ENCODE measurements around the gene FBXO10. TPM values are rescaled to one million over a fixed set of nuclear protein-coding genes. Genes with fewer than 3 reads are reported as not detected.

The FBXO10 gene
- total RNA-seq, 1 experiment from 2014 or later = 5.3 TPM

GRCh38 chr9:37602817-37603216, 26.6 kb upstream of the FBXO10 start:
- ChIA-PET POLR2A (no interaction called here), RAD21 (ENCODE audit: low non-redundant PET in 1 of 2, low total read pairs in 2 of 2, uncharacterized antibody in 2 of 2, unreplicated experiment in 2 of 2) (no interaction called here)
- no peak overlapping the region for H2AFZ ChIP-seq (ENCODE audit: low read depth, low read length, poor library complexity, severe bottlenecking)

More at GRCh38 chr9:37602817-37603216, 26.6 kb upstream of the FBXO10 start:
- no peaks in the 10 kb centered on the region for H3K79me2 ChIP-seq (ENCODE audit: insufficient read depth, low read length)
- H3K9ac ChIP-seq (ENCODE audit: low read length) = no peak overlapping the region
- intact Hi-C loops (cut with micrococcal nuclease) = no loop called here
- H3K4me3 ChIP-seq (replicated peaks in 1 of 2; ENCODE audit: low read depth in 1 of 2, low read length in 2 of 2) = no peak overlapping the region
- H3K9me2 ChIP-seq (ENCODE audit: insufficient read depth) = no peaks in the 10 kb centered on the region; the same call in 1 of the 2 replicates
- H3K4me1 ChIP-seq (ENCODE audit: control insufficient read depth in 1 of 2, insufficient read depth in 2 of 2, low read length in 2 of 2) = peaks cover 3 to 7% of the 10 kb centered on the region in 2 experiments; a peak in 2 of 4 replicates
- peak overlapping the region; percentile 21; the same call in 1 of the 2 replicates for H3K4me2 ChIP-seq (ENCODE audit: low read length)
- H3K36me3 ChIP-seq (ENCODE audit: control insufficient read depth in 1 of 2, insufficient read depth in 2 of 2, low read length in 2 of 2) = no peaks in the 10 kb centered on the region
- H3K9me3 ChIP-seq (ENCODE audit: control insufficient read depth in 1 of 2, insufficient read depth in 1 of 2, low read depth in 1 of 2, low read length in 2 of 2) = no peaks in the 10 kb centered on the region
- no TSS peak for BruUV-seq (replicated peaks)
- DNase-seq (ENCODE audit: low read depth, low spot score) (no peak), ATAC-seq (peak; percentile 40; the same call in 1 of the 2 replicates)
- no peak overlapping the region for H3K27ac ChIP-seq (ENCODE audit: low read depth, low read length)
- peaks cover 19% of the 10 kb centered on the region; the same call in 1 of the 2 replicates for H3K27me3 ChIP-seq (ENCODE audit: insufficient read depth, low read length)
- CTCF ChIA-PET = interaction anchor here (0.8 to 1.0 kb wide), 2 partner anchors 10 to 16 kb away, joined by 3 read pairs; partner anchors contain the start of gene TOMM5
- no peak for TF ChIP-seq ATF3 (IDR thresholded peaks at IDR 0.05)
- no peak for TF ChIP-seq SIN3A (IDR thresholded peaks at IDR 0.05; ENCODE audit: low read depth)
- TF ChIP-seq SRF (IDR thresholded peaks at IDR 0.05; ENCODE audit: low read depth) = no peak
- no peak for TF ChIP-seq ZBTB33 (IDR thresholded peaks at IDR 0.05; ENCODE audit: extremely low read depth, insufficient replicate concordance, low read length)
- TF ChIP-seq EZH2phosphoT487 (IDR thresholded peaks at IDR 0.05; ENCODE audit: borderline replicate concordance) = no peak
- no peak for TF ChIP-seq ELF1 (IDR thresholded peaks at IDR 0.05; ENCODE audit: borderline replicate concordance, low read depth)
- no peak for TF ChIP-seq MAX (IDR thresholded peaks at IDR 0.05)
- TF ChIP-seq TCF7L2 (IDR thresholded peaks at IDR 0.05; ENCODE audit: borderline replicate concordance, extremely low read depth, insufficient read depth, insufficient read length) = no peak
- no peak for TF ChIP-seq SP1 (IDR thresholded peaks at IDR 0.05; ENCODE audit: low read depth)
- no peak for TF ChIP-seq ZFX (IDR thresholded peaks at IDR 0.05)
- no peak for TF ChIP-seq POLR2A (IDR thresholded peaks at IDR 0.05; ENCODE audit: borderline replicate concordance, extremely low read depth, insufficient read depth, insufficient read length)
- TF ChIP-seq JUND (IDR thresholded peaks at IDR 0.05) = no peak
- no peak for TF ChIP-seq CTCF (IDR thresholded peaks at IDR 0.05 in 2 of 3, conservative IDR thresholded peaks at IDR 0.05 in 1 of 3; ENCODE audit: borderline replicate concordance in 1 of 3, insufficient read depth in 1 of 3, low read depth in 2 of 3, low read length in 2 of 3)
- no peak for TF ChIP-seq CBX3 (IDR thresholded peaks at IDR 0.05; ENCODE audit: low read depth)
- no peak for TF ChIP-seq FOSL1 (IDR thresholded peaks at IDR 0.05; ENCODE audit: low read depth)
- TF ChIP-seq ZNF274 (IDR thresholded peaks at IDR 0.05; ENCODE audit: low read depth, low read length) = no peak
- TF ChIP-seq EZH2 (IDR thresholded peaks at IDR 0.05) = no peak
- no peak for TF ChIP-seq YY1 (IDR thresholded peaks at IDR 0.05; ENCODE audit: extremely low read depth, insufficient replicate concordance, low read depth, low read length)
- TF ChIP-seq REST (IDR thresholded peaks at IDR 0.05; ENCODE audit: low read depth) = no peak
- TF ChIP-seq RAD21 (IDR thresholded peaks at IDR 0.05; ENCODE audit: low read depth) = no peak
- no peaks in the 10 kb centered on the region for H4K20me1 ChIP-seq (ENCODE audit: insufficient read depth)
